Epithelial cell of proximal tubule (primary cell): ENCODE results near the gene KRTAP12-4. TPM values are rescaled to one million over a fixed set of nuclear protein-coding genes. Genes with fewer than 3 reads are reported as not detected.

Experiments
- DNase-seq: peaks from one replicate; pipeline ENCODE4 v3.0.0-alpha.2; 2011; ENCODE audit warnings: low read depth
- H3K4me3 ChIP-seq: 2 replicates; pipeline ENCODE4 v1.5.1; 2011; ENCODE audit warnings: low read depth, mild to moderate bottlenecking, low read length
- total RNA-seq: library from RNA; depleted of rRNA; stranded (reverse); fragments of >200 nt; gene quantifications from 2 replicates; pipeline ENCODE4 v1.2.3, GENCODE V29; 2015
- TF ChIP-seq, protein P1 (sequence below): conservative IDR thresholded peaks from 2 replicates; pipeline ENCODE4 v1.5.1; 2012; ENCODE audit warnings: low read depth, mild to moderate bottlenecking, low read length

KRTAP12-4 gene
- total RNA-seq, 1 donor from 2014 or later: not detected

GRCh38 chr21:44626262-44626661 is 28.2 kb downstream of the KRTAP12-4 start:
- TF ChIP-seq, protein P1, sequence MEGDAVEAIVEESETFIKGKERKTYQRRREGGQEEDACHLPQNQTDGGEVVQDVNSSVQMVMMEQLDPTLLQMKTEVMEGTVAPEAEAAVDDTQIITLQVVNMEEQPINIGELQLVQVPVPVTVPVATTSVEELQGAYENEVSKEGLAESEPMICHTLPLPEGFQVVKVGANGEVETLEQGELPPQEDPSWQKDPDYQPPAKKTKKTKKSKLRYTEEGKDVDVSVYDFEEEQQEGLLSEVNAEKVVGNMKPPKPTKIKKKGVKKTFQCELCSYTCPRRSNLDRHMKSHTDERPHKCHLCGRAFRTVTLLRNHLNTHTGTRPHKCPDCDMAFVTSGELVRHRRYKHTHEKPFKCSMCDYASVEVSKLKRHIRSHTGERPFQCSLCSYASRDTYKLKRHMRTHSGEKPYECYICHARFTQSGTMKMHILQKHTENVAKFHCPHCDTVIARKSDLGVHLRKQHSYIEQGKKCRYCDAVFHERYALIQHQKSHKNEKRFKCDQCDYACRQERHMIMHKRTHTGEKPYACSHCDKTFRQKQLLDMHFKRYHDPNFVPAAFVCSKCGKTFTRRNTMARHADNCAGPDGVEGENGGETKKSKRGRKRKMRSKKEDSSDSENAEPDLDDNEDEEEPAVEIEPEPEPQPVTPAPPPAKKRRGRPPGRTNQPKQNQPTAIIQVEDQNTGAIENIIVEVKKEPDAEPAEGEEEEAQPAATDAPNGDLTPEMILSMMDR: no peak
- no peak overlapping the region for H3K4me3 ChIP-seq
- DNase-seq: no peak

DNA sequence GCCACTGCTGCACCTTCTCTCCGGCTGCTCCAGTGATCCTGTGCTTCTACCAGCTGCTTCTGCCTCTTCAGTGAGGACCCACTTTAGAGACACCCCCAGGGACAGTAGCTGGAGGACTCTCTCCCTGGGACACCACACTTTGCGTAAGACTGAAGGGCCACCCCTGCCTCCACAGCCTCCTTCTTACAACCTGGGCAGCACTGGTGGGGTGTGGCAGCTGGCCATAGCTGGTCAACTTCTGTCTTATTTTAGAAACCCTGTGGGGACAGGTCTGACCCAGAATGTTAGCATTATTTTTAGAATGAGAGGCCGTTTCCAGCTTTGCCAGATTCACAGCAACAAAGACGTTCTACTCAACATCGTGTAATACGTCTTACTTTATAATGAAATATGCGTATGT is 28.7 kb downstream of the KRTAP12-4 start:
- TF ChIP-seq, protein P1: no peak
- DNase-seq: no peak
- no peak overlapping the region for H3K4me3 ChIP-seq

- TF ChIP-seq, protein P1: no peak
- no peak for DNase-seq
- no peak overlapping the region for H3K4me3 ChIP-seq
Measured at GRCh38 chr21:44623575-44623974, 30.9 kb downstream of the KRTAP12-4 start.

GRCh38 chr21:44619886-44620285 is 34.6 kb downstream of the KRTAP12-4 start:
- DNase-seq: no peak
- TF ChIP-seq, protein P1: no peak
- no peak overlapping the region for H3K4me3 ChIP-seq

DNA sequence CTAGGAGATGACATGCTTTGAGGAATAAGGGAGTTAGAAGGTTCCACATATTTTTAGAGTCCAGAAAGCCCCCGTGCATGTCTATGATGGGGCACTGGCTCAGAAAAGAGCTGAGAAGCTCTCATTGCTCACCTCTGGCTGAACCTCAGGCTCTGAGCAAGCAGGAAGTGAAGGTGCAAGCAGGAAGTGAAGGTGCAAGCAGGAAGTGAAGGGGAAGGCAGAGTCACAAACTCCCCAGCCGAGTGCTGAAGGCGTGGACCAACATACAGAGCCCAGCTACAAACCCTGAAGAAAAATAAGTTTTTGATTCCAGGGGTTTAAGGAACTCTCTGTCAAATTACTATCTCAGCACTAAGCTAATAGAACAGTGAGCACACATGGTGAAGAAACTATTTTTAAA is 35.5 kb downstream of the KRTAP12-4 start:
- no peak overlapping the region for H3K4me3 ChIP-seq
- TF ChIP-seq, protein P1: no peak
- no peak for DNase-seq

- TF ChIP-seq, protein P1: no peak
- no peak for DNase-seq
- H3K4me3 ChIP-seq: no peak overlapping the region
Measured at GRCh38 chr21:44618504-44618903, 36.0 kb downstream of the KRTAP12-4 start.

- H3K4me3 ChIP-seq: no peak overlapping the region
- DNase-seq: no peak
- TF ChIP-seq, protein P1: no peak
Measured at GRCh38 chr21:44617071-44617501, 37.4 kb downstream of the KRTAP12-4 start.
